NCI-H146 treated with DMSO at 0.1 percent for 48 hours (cell line): ENCODE measurements around the gene CSNK1A1.
"Not testable (repeated sequence)": the region's sequence is repeated elsewhere in the genome, so short reads cannot be mapped to it uniquely, and the experiment has no call there.

Experiments
- DNase-seq: peaks from one replicate; lab custom pipeline; 2025; ENCODE audit not compliant: unreplicated experiment; lab: John Stamatoyannopoulos, UW

Gene CSNK1A1

GRCh38 chr5:149457393-149457763 lies 93.9 kb downstream of the CSNK1A1 start:
- no peak for DNase-seq

- no peak for DNase-seq
Observed at GRCh38 chr5:149456597-149457392, 94.4 kb downstream of the CSNK1A1 start.

- no peak for DNase-seq
Observed at GRCh38 chr5:149455889-149456409, 95.3 kb downstream of the CSNK1A1 start.

GRCh38 chr5:149453618-149454415 lies 97.4 kb downstream of the CSNK1A1 start:
- no peak for DNase-seq

GRCh38 chr5:149452665-149453617 lies 98.3 kb downstream of the CSNK1A1 start:
- no peak for DNase-seq

- DNase-seq, result no peak
Observed at GRCh38 chr5:149452007-149452664, 99.1 kb downstream of the CSNK1A1 start.

GRCh38 chr5:149450199-149450598 lies 101.0 kb downstream of the CSNK1A1 start:
- DNase-seq, result no peak

- no peak for DNase-seq
Observed at GRCh38 chr5:149448831-149449714, 102.2 kb downstream of the CSNK1A1 start.

GRCh38 chr5:149448431-149448830 lies 102.8 kb downstream of the CSNK1A1 start:
- DNase-seq, result no peak

GRCh38 chr5:149447373-149448367 lies 103.6 kb downstream of the CSNK1A1 start:
- DNase-seq, result no peak

GRCh38 chr5:149446794-149447193 lies 104.4 kb downstream of the CSNK1A1 start:
- not testable (repeated sequence) for DNase-seq

GRCh38 chr5:149445739-149446369 lies 105.4 kb downstream of the CSNK1A1 start:
- peak; percentile 4 for DNase-seq

GRCh38 chr5:149445343-149445738 lies 105.9 kb downstream of the CSNK1A1 start:
- no peak for DNase-seq

GRCh38 chr5:149444430-149444829 lies 106.8 kb downstream of the CSNK1A1 start:
- not testable (repeated sequence) for DNase-seq

GRCh38 chr5:149443210-149443609 lies 108.0 kb downstream of the CSNK1A1 start:
- DNase-seq, result no peak

- no peak for DNase-seq
Observed at GRCh38 chr5:149442563-149443182, 108.6 kb downstream of the CSNK1A1 start.
